Esophagus (tissue), 2 donors: ENCODE data around the gene KIF26A. TPM values are rescaled to one million over a fixed set of nuclear protein-coding genes. Genes with fewer than 3 reads are reported as not detected.

ENCODE experiments used
- H3K27ac ChIP-seq, 2 donors: one replicate each; pipeline ENCODE4 v1.5.1; 2013; ENCODE audit warnings: low read depth in 2 of 2, mild to moderate bottlenecking in 2 of 2, inconsistent platforms in 1 of 2, low read length in 1 of 2, moderate library complexity in 1 of 2
- H3K27me3 ChIP-seq, 2 donors: one replicate each; pipeline ENCODE4 v1.6.1; 2013; ENCODE audit warnings: low read length in 2 of 2, control low read depth in 1 of 2, mild to moderate bottlenecking in 1 of 2; ENCODE audit not compliant: insufficient read depth in 2 of 2, control insufficient read depth in 1 of 2
- H3K36me3 ChIP-seq, 2 donors: one replicate each; pipeline ENCODE4 v1.6.1; 2013; ENCODE audit warnings: low read length in 1 of 2; ENCODE audit not compliant: control insufficient read depth in 2 of 2, insufficient read depth in 2 of 2
- H3K4me1 ChIP-seq, 2 donors: one replicate each; pipeline ENCODE4 v1.6.1; 2013; ENCODE audit warnings: low read length in 1 of 2; ENCODE audit not compliant: control insufficient read depth in 2 of 2, insufficient read depth in 2 of 2
- H3K4me3 ChIP-seq, 2 donors: one replicate each; pipeline ENCODE4 v1.5.1; 2013; ENCODE audit warnings: low read length in 2 of 2, mild to moderate bottlenecking in 2 of 2, low read depth in 1 of 2, moderate library complexity in 1 of 2
- H3K9me3 ChIP-seq, 2 donors: one replicate each; pipeline ENCODE4 v1.6.1; 2013; ENCODE audit warnings: mild to moderate bottlenecking in 2 of 2, low read depth in 1 of 2, low read length in 1 of 2, moderate library complexity in 1 of 2; ENCODE audit not compliant: control insufficient read depth in 2 of 2, insufficient read depth in 1 of 2
- WGBS, 2 donors: extraction: QIAGEN DNeasy Blood & Tissue Kit; methylation state at CpG; one replicate each; pipeline ENCODE4 v1.1.7; 2013; 5-methylcytosine and 5-hydroxymethylcytosine counted together
- polyA plus RNA-seq, 2 donors: library from polyadenylated mRNA; stranded (reverse); fragments of 200-250 nt; gene quantifications; one replicate each; pipeline ENCODE4 v1.2.3, GENCODE V29; 2013
- donor health status: healthy with polysubstance abuse.
- donor health status: Bipolar disorder and iron deficiency.

KIF26A gene
- polyA plus RNA-seq, 2 donors, result 0.73 to 1.8 TPM

DNA sequence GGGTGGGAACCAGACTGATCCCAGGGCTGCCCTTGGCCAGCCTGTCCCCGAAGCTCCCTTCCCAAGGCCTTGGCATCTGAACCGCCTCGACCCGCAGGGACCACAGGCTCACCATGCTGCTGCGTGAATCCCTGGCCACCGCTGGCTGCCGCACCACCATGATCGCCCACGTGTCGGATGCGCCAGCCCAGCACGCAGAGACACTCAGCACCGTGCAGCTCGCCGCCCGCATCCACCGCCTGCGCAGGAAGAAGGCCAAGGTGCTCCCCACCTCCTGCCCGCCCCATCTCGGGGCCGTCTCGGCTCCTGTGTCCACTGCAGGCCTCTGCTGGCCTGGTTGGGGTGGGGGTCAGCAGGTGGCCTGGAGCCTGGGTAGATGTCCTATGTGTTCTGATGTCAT lies 35.7 kb downstream of the KIF26A start:
- Histone ChIP-seq H3K9me3 (no peaks in the 10 kb centered on the region), H3K27ac (no peak overlapping the region), H3K4me1 (peaks cover 0 to 13% of the 10 kb centered on the region in 2 donors), H3K27me3 (no peaks in the 10 kb centered on the region), H3K36me3 (no peaks in the 10 kb centered on the region), H3K4me3 (no peak overlapping the region)
- 94 to 97% methylated on average over 22 of the region's 22 CpGs for WGBS, 2 donors

- Histone ChIP-seq H3K4me3 (no peak overlapping the region), H3K27me3 (no peaks in the 10 kb centered on the region), H3K4me1 (peaks cover 0 to 13% of the 10 kb centered on the region in 2 donors), H3K9me3 (no peaks in the 10 kb centered on the region), H3K36me3 (no peaks in the 10 kb centered on the region), H3K27ac (no peak overlapping the region)
- 93 to 94% methylated on average over 34 to 35 of the region's 35 CpGs for WGBS, 2 donors
Measured at GRCh38 chr14:104175041-104175440, 36.7 kb downstream of the KIF26A start.

DNA sequence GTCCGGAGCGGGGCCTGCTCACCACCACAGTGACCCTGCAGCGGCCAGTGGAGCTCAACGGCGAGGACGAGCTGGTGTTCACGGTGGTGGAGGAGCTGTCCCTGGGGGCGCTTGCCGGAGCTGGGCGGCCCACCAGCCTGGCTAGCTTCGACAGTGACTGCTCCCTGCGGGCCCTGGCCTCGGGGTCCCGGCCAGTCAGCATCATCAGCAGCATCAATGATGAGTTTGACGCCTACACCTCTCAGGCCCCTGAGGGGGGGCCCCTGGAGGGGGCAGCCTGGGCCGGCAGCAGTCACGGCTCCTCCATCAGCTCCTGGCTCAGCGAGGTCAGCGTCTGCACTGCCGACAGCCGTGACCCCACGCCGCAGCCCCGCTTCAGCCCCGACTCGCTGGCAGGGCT lies 37.4 kb downstream of the KIF26A start:
- H3K36me3 ChIP-seq, result no peaks in the 10 kb centered on the region
- no peak overlapping the region for H3K27ac ChIP-seq
- no peaks in the 10 kb centered on the region for H3K9me3 ChIP-seq
- H3K27me3 ChIP-seq, result no peaks in the 10 kb centered on the region
- WGBS, 2 donors, result 92 to 95% methylated on average over 24 to 26 of the region's 26 CpGs
- H3K4me1 ChIP-seq, result peaks cover 0 to 13% of the 10 kb centered on the region in 2 donors
- no peak overlapping the region for H3K4me3 ChIP-seq

- no peaks in the 10 kb centered on the region for H3K27me3 ChIP-seq
- H3K4me1 ChIP-seq, result peaks cover 0 to 7% of the 10 kb centered on the region in 2 donors
- H3K36me3 ChIP-seq, result no peaks in the 10 kb centered on the region
- H3K9me3 ChIP-seq, result no peaks in the 10 kb centered on the region
- 89 to 92% methylated on average over 23 to 25 of the region's 25 CpGs for WGBS, 2 donors
- H3K27ac ChIP-seq, result no peak overlapping the region
- no peak overlapping the region for H3K4me3 ChIP-seq
Measured at GRCh38 chr14:104176611-104177010, 38.2 kb downstream of the KIF26A start.

DNA sequence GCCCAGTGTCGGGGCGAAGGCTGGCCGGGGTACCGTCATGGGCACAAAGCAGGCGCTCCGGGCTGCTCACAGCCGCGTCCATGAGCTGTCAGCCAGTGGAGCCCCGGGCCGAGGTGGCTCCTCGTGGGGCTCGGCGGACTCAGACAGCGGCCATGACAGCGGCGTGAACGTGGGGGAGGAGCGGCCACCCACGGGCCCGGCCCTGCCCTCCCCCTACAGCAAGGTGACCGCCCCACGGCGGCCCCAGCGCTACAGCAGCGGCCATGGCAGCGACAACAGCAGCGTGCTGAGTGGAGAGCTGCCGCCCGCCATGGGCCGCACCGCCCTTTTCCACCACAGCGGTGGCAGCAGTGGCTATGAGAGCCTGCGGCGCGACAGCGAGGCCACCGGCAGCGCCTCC lies 39.0 kb downstream of the KIF26A start:
- Histone ChIP-seq H3K27me3 (no peaks in the 10 kb centered on the region), H3K9me3 (no peaks in the 10 kb centered on the region), H3K4me3 (no peak overlapping the region), H3K27ac (no peak overlapping the region), H3K36me3 (no peaks in the 10 kb centered on the region), H3K4me1 (no peaks in the 10 kb centered on the region)
- 93 to 95% methylated on average over 31 to 38 of the region's 38 CpGs for WGBS, 2 donors

GRCh38 chr14:104178279-104178678 lies 39.9 kb downstream of the KIF26A start:
- 59 to 60% methylated on average over 22 to 23 of the region's 23 CpGs for WGBS, 2 donors
- Histone ChIP-seq H3K36me3 (no peaks in the 10 kb centered on the region), H3K4me1 (no peaks in the 10 kb centered on the region), H3K4me3 (no peak overlapping the region), H3K27ac (no peak overlapping the region), H3K9me3 (no peaks in the 10 kb centered on the region), H3K27me3 (no peaks in the 10 kb centered on the region)

DNA sequence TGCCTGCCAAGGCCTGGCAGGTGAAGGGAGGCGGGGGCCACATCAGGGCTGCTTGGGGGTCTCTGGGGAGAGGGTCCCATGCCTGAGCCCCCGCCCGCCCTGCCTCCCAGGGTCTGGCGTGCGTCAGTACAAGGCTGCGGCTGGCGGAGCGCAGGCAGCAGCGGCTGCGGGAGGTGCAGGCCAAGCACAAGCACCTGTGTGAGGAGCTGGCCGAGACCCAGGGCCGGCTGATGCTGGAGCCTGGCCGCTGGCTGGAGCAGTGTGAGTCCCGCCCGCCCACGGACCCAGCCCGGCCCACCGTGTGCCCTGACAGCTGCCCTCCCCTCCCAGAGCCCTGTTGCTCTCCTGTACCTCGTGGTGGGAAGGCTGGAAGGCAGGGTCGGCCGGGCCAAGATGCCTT lies 40.7 kb downstream of the KIF26A start:
- no peaks in the 10 kb centered on the region for H3K4me1 ChIP-seq
- H3K27ac ChIP-seq, result no peak overlapping the region
- H3K9me3 ChIP-seq, result no peaks in the 10 kb centered on the region
- 62 to 85% methylated on average over 17 to 21 of the region's 21 CpGs for WGBS, 2 donors
- no peaks in the 10 kb centered on the region for H3K36me3 ChIP-seq
- H3K4me3 ChIP-seq, result no peak overlapping the region
- no peaks in the 10 kb centered on the region for H3K27me3 ChIP-seq

GRCh38 chr14:104179564-104180129 lies 41.3 kb downstream of the KIF26A start:
- no peaks in the 10 kb centered on the region for H3K36me3 ChIP-seq
- H3K27ac ChIP-seq, result no peak overlapping the region
- H3K27me3 ChIP-seq, result no peaks in the 10 kb centered on the region
- H3K4me1 ChIP-seq, result peaks cover 0 to 3% of the 10 kb centered on the region in 2 donors
- H3K9me3 ChIP-seq, result no peaks in the 10 kb centered on the region
- WGBS, 2 donors, result 85 to 92% methylated on average over 40 to 42 of the region's 42 CpGs
- no peak overlapping the region for H3K4me3 ChIP-seq

- Histone ChIP-seq H3K27ac (no peak overlapping the region), H3K4me3 (no peak overlapping the region), H3K4me1 (peaks cover 0 to 3% of the 10 kb centered on the region in 2 donors), H3K27me3 (no peaks in the 10 kb centered on the region), H3K9me3 (no peaks in the 10 kb centered on the region), H3K36me3 (no peaks in the 10 kb centered on the region)
- 67 to 74% methylated on average over 26 of the region's 26 CpGs for WGBS, 2 donors
Measured at GRCh38 chr14:104180561-104181165, 42.3 kb downstream of the KIF26A start.
